DND-41 (cell line): ENCODE measurements around the gene FAF1.

ENCODE experiments used
- ATAC-seq: fragments of 200-7000 bp; cut with Tn5 transposase; 3 replicates; pipeline ENCODE4 v1.9.1; 2021; ENCODE audit warnings: low read depth; ENCODE audit not compliant: insufficient read depth
- DNase-seq: peaks from one replicate; pipeline ENCODE4 v3.0.0-alpha.2; 2020
- H2AFZ ChIP-seq: 2 replicates; pipeline ENCODE4 v1.6.0; 2012; ENCODE audit warnings: low read depth, low read length
- H3K27ac ChIP-seq: 2 replicates; pipeline ENCODE4 v1.5.1; 2012; ENCODE audit warnings: low read length, inconsistent platforms
- H3K27me3 ChIP-seq: fragments of 200-600 bp; sonication (generic); 2 replicates; pipeline ENCODE4 v1.6.0; 2012; ENCODE audit warnings: low read length, mild to moderate bottlenecking, inconsistent platforms; ENCODE audit not compliant: insufficient read depth, poor library complexity
- H3K36me3 ChIP-seq: 2 replicates; pipeline ENCODE4 v1.5.1; 2012; ENCODE audit warnings: low read length, inconsistent platforms; ENCODE audit not compliant: insufficient read depth
- H3K4me1 ChIP-seq: 2 replicates; pipeline ENCODE4 v1.5.1; 2012; ENCODE audit warnings: mild to moderate bottlenecking, low read length; ENCODE audit not compliant: insufficient read depth
- H3K4me2 ChIP-seq: 2 replicates; pipeline ENCODE4 v1.6.0; 2012; ENCODE audit warnings: mild to moderate bottlenecking, moderate library complexity, low read length, inconsistent platforms; ENCODE audit not compliant: insufficient read depth
- H3K4me3 ChIP-seq, 2 experiments: fragments of 200-600 bp in 1 of 2; shearing (Covaris generic) in 1 of 2; 2 replicates each; pipeline ENCODE4 v1.5.1; 2012 to 2016; ENCODE audit warnings: inconsistent platforms in 2 of 2, low read length in 2 of 2, mild to moderate bottlenecking in 2 of 2, low read depth in 1 of 2, moderate library complexity in 1 of 2
- H3K79me2 ChIP-seq: 2 replicates; pipeline ENCODE4 v1.6.0; 2012; ENCODE audit warnings: low read length, inconsistent platforms; ENCODE audit not compliant: insufficient read depth
- H3K9ac ChIP-seq: 2 replicates; pipeline ENCODE4 v1.6.0; 2012; ENCODE audit warnings: low read depth, mild to moderate bottlenecking, inconsistent platforms, low read length, moderate library complexity
- H3K9me3 ChIP-seq: 2 replicates; pipeline ENCODE4 v1.5.1; 2012; ENCODE audit warnings: low read length, moderate library complexity, mild to moderate bottlenecking, inconsistent platforms; ENCODE audit not compliant: insufficient read depth, severe bottlenecking
- H4K20me1 ChIP-seq: 2 replicates; pipeline ENCODE4 v1.6.0; 2012; ENCODE audit warnings: low read length; ENCODE audit not compliant: insufficient read depth
- EZH2 ChIP-seq: IDR thresholded peaks from 3 replicates; pipeline ENCODE4 v1.6.1; 2012; ENCODE audit warnings: borderline replicate concordance, low read depth, mild to moderate bottlenecking, moderate library complexity, low read length, inconsistent platforms; ENCODE audit not compliant: severe bottlenecking
- TF ChIP-seq, protein P1 (sequence below): IDR thresholded peaks from 2 replicates; pipeline ENCODE4 v1.5.1; 2012; ENCODE audit warnings: borderline replicate concordance, low read length, moderate library complexity, mild to moderate bottlenecking; ENCODE audit not compliant: poor library complexity, severe bottlenecking; ENCODE audit errors: extremely low read depth

FAF1 gene

DNA sequence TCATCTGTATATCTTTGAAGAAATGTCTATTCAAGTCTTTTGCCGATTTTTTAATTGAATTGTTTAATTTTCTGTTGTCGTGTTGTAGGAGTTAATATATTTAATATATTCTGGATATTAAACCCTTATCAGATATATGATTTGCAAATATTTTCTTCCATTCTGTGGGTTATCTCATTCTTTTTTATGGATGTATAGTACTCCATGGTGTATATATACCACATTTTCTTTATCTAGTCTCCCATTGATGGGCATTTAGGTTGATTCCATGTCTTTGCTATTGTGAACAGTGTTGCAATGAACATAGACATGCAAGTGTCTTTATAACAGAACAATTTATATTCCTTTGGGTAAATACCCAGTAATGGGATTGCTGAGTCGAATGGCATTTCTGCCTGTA lies 436.5 kb downstream of the FAF1 start:
- Histone ChIP-seq H2AFZ (no peak overlapping the region), H3K9me3 (no peaks in the 10 kb centered on the region), H3K4me1 (no peaks in the 10 kb centered on the region), H3K4me2 (no peak overlapping the region), H3K4me3 (no peak overlapping the region), H3K36me3 (peaks cover 16% of the 10 kb centered on the region; the same call in 1 of the 2 replicates), H3K27ac (no peak overlapping the region), H4K20me1 (no peaks in the 10 kb centered on the region), H3K27me3 (no peaks in the 10 kb centered on the region), H3K9ac (no peak overlapping the region), H3K79me2 (no peaks in the 10 kb centered on the region)
- ATAC-seq (no peak), DNase-seq (no peak)
- TF ChIP-seq, protein P1, sequence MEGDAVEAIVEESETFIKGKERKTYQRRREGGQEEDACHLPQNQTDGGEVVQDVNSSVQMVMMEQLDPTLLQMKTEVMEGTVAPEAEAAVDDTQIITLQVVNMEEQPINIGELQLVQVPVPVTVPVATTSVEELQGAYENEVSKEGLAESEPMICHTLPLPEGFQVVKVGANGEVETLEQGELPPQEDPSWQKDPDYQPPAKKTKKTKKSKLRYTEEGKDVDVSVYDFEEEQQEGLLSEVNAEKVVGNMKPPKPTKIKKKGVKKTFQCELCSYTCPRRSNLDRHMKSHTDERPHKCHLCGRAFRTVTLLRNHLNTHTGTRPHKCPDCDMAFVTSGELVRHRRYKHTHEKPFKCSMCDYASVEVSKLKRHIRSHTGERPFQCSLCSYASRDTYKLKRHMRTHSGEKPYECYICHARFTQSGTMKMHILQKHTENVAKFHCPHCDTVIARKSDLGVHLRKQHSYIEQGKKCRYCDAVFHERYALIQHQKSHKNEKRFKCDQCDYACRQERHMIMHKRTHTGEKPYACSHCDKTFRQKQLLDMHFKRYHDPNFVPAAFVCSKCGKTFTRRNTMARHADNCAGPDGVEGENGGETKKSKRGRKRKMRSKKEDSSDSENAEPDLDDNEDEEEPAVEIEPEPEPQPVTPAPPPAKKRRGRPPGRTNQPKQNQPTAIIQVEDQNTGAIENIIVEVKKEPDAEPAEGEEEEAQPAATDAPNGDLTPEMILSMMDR, result no peak
- no peak for TF ChIP-seq EZH2

DNA sequence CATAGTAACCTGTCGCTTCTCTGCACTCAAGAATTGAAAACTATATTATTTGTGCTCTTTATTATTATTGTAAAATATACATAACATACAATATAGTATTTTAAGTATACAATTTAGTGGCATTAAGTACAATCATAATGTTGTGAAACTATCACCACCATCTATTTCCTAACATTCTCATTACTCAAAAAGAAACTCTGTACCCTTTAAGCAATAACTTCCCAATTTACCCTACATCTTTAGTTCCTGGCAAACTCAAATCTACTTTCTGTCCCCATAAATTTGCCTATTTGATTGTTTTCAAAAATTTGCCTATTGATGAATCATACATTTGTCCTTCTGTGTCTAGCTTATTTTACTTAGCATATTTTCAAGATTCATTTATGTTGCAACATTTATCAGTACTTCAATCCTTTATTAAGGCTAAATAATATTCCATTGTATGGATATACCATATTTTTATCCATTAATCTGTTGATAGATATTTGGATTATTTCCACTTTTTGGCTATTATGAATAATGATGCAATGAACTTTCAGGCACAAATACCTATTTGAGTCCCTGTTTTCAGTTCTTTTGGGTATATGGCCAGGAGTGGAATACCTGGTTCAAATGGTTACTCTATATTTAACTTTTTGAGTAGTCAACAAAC lies 437.2 kb downstream of the FAF1 start:
- no peak for ATAC-seq
- no peaks in the 10 kb centered on the region for H3K4me1 ChIP-seq

DNA sequence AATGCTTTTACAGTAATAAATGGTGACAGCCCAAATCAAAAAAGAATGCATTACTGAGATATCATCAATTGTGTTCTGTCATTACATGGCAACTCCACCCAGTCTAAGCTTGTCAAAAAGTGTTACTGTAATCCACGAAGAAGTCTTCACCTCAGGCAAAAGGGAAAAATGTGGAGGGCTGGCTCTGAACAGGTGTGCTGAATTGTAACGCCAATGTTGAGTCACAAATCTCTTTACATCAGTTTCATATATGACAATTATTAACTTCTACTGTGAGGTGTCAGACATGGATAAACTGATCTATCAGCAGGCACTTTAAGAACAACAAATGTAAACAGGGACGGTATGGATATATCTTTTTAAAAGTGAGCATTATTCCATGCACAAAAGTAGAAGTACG lies 438.4 kb downstream of the FAF1 start:
- Histone ChIP-seq H2AFZ (no peak overlapping the region), H3K27ac (no peak overlapping the region), H3K79me2 (no peaks in the 10 kb centered on the region), H3K4me3 (no peak overlapping the region), H4K20me1 (no peaks in the 10 kb centered on the region), H3K36me3 (peaks cover 2% of the 10 kb centered on the region; the same call in 1 of the 2 replicates), H3K9ac (no peak overlapping the region), H3K4me1 (no peaks in the 10 kb centered on the region), H3K4me2 (no peak overlapping the region), H3K27me3 (no peaks in the 10 kb centered on the region), H3K9me3 (no peaks in the 10 kb centered on the region)
- DNase-seq, result no peak
- no peak for ATAC-seq
- no peak for TF ChIP-seq EZH2
- TF ChIP-seq, protein P1, result no peak

More for the DNA sequence above, 437.2 kb downstream of the FAF1 start:
- Histone ChIP-seq H4K20me1 (no peaks in the 10 kb centered on the region), H3K27ac (no peak overlapping the region), H3K4me2 (no peak overlapping the region), H2AFZ (no peak overlapping the region), H3K27me3 (no peaks in the 10 kb centered on the region), H3K36me3 (peaks cover 13% of the 10 kb centered on the region; the same call in 1 of the 2 replicates), H3K4me3 (no peak overlapping the region), H3K79me2 (no peaks in the 10 kb centered on the region), H3K9me3 (no peaks in the 10 kb centered on the region), H3K9ac (no peak overlapping the region)
- DNase-seq, result no peak
- TF ChIP-seq, protein P1, result no peak
- TF ChIP-seq EZH2, result no peak

DNA sequence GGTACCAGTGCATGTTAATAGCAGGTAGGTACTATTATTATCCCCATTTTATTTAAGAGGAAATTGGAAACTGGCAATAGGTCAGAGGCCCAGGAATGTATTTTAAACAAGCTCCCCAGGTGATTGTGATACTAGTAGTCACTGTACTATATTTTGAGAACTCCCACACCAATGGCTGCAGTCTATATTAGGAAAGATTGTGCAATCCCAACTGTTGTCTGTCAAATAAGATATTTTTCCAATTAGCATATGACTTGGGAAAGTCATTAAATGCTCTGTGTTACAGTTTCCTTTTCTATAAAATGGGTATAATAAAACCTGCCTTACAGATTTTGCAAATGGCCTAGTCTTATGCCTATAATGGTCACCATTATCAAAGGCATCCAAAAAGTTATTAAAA lies 442.6 kb downstream of the FAF1 start:
- no peaks in the 10 kb centered on the region for H3K27me3 ChIP-seq
- no peak for ATAC-seq

More for the DNA sequence above, 442.6 kb downstream of the FAF1 start:
- H3K4me1 ChIP-seq, result no peaks in the 10 kb centered on the region
- no peak for DNase-seq
- H3K4me2 ChIP-seq, result no peak overlapping the region
- H3K79me2 ChIP-seq, result no peaks in the 10 kb centered on the region
- H3K4me3 ChIP-seq, result no peak overlapping the region
- H3K36me3 ChIP-seq, result peaks cover 20% of the 10 kb centered on the region; the same call in 1 of the 2 replicates
- H4K20me1 ChIP-seq, result no peaks in the 10 kb centered on the region
- H3K9ac ChIP-seq, result no peak overlapping the region
- H3K9me3 ChIP-seq, result no peaks in the 10 kb centered on the region
- TF ChIP-seq, protein P1, result no peak
- no peak for TF ChIP-seq EZH2
- no peak overlapping the region for H3K27ac ChIP-seq
- no peak overlapping the region for H2AFZ ChIP-seq
